ENCODE results near the gene ZMIZ1. TPM values are rescaled to one million over a fixed set of nuclear protein-coding genes. Genes with fewer than 3 reads are reported as not detected.
A peak's percentile ranks its signal among the peaks of the same experiment; 100 is the strongest.
"Not testable (repeated sequence)": the region's sequence is repeated elsewhere in the genome, so short reads cannot be mapped to it uniquely, and the experiment has no call there.

Gene ZMIZ1
- total RNA-seq, 6 donors from 2014 or later, result 51.0 to 99.2 (median 91.8) TPM

GRCh38 chr10:79277579-79278269 is 209.0 kb downstream of the ZMIZ1 start:
- Histone ChIP-seq H3K27me3 (no peaks in the 10 kb centered on the region), H3K4me3 (no peak overlapping the region), H3K4me1 (peaks cover 28 to 31% (median 29%) of the 10 kb centered on the region in 4 donors), H3K27ac (no peak overlapping the region), H3K9me3 (no peaks in the 10 kb centered on the region), H3K36me3 (peaks cover 0 to 42% (median 29%) of the 10 kb centered on the region in 4 donors)
- TF ChIP-seq POLR2A (IDR thresholded peaks at IDR 0.05) (no peak), CTCF (IDR thresholded peaks at IDR 0.05) (no peak), EP300 (IDR thresholded peaks at IDR 0.05) (no peak), POLR2AphosphoS5 (IDR thresholded peaks at IDR 0.05) (no peak)
- ATAC-seq (ENCODE audit: low FRiP score in 2 of 2) (no peak), DNase-seq (no peak)
- 92 to 93% methylated on average over 3 to 13 of the region's 13 CpGs for WGBS, 2 donors

GRCh38 chr10:79279047-79279446 is 210.3 kb downstream of the ZMIZ1 start:
- DNase-seq, result peak in 1 of 2 donors; percentile 73
- H3K27me3 ChIP-seq; H3K4me3 ChIP-seq; H3K9me3 ChIP-seq; ATAC-seq (ENCODE audit: low FRiP score in 2 of 2); H3K27ac ChIP-seq: not testable (repeated sequence)
- Histone ChIP-seq H3K4me1 (peaks cover 15 to 26% (median 22%) of the 10 kb centered on the region in 4 donors), H3K36me3 (peaks cover 0 to 48% (median 31%) of the 10 kb centered on the region in 4 donors)
- 95 to 100% methylated on average over 6 to 14 of the region's 33 CpGs for WGBS, 2 donors

- Histone ChIP-seq H3K4me3 (no peak overlapping the region), H3K4me1 (peaks cover 15 to 28% (median 19%) of the 10 kb centered on the region in 4 donors), H3K27me3 (no peaks in the 10 kb centered on the region), H3K27ac (peak overlapping the region in 1 of 4 donors; percentile 27), H3K36me3 (peaks cover 0 to 63% (median 37%) of the 10 kb centered on the region in 4 donors), H3K9me3 (no peaks in the 10 kb centered on the region)
- no peak for TF ChIP-seq POLR2AphosphoS5 (IDR thresholded peaks at IDR 0.05)
- TF ChIP-seq POLR2A (IDR thresholded peaks at IDR 0.05), result no peak
- TF ChIP-seq EP300 (IDR thresholded peaks at IDR 0.05), result no peak
- TF ChIP-seq CTCF (IDR thresholded peaks at IDR 0.05), result no peak
- WGBS, 2 donors, result 88 to 91% methylated on average over 6 of the region's 6 CpGs
- no peak for DNase-seq
- no peak for ATAC-seq (ENCODE audit: low FRiP score in 2 of 2)
These were observed 212.2 kb downstream of the ZMIZ1 start for GRCh38 chr10:79280956-79281355.

GRCh38 chr10:79282388-79282787 is 213.6 kb downstream of the ZMIZ1 start:
- ATAC-seq (ENCODE audit: low FRiP score in 2 of 2), result no peak
- Histone ChIP-seq H3K4me1 (peaks cover 28 to 42% (median 30%) of the 10 kb centered on the region in 4 donors), H3K9me3 (no peaks in the 10 kb centered on the region), H3K36me3 (peaks cover 0 to 62% (median 35%) of the 10 kb centered on the region in 4 donors), H3K27me3 (no peaks in the 10 kb centered on the region), H3K4me3 (no peak overlapping the region), H3K27ac (peak overlapping the region in 2 of 4 donors; percentile 21 to 33)
- WGBS, 2 donors, result 82 to 88% methylated on average over 9 to 11 of the region's 11 CpGs
- no peak for TF ChIP-seq EP300 (IDR thresholded peaks at IDR 0.05)
- no peak for TF ChIP-seq POLR2A (IDR thresholded peaks at IDR 0.05)
- TF ChIP-seq POLR2AphosphoS5 (IDR thresholded peaks at IDR 0.05), result no peak
- no peak for TF ChIP-seq CTCF (IDR thresholded peaks at IDR 0.05)
- DNase-seq, result peak in 1 of 2 donors; percentile 47

GRCh38 chr10:79283616-79284015 is 214.8 kb downstream of the ZMIZ1 start:
- Histone ChIP-seq H3K9me3 (no peaks in the 10 kb centered on the region), H3K27ac (peak overlapping the region in 2 of 4 donors; percentile 2 to 33), H3K4me1 (peaks cover 30 to 50% (median 33%) of the 10 kb centered on the region in 4 donors), H3K4me3 (no peak overlapping the region), H3K36me3 (peaks cover 0 to 62% (median 30%) of the 10 kb centered on the region in 4 donors), H3K27me3 (no peaks in the 10 kb centered on the region)
- TF ChIP-seq POLR2A (IDR thresholded peaks at IDR 0.05) (no peak), EP300 (IDR thresholded peaks at IDR 0.05) (no peak), CTCF (IDR thresholded peaks at IDR 0.05) (no peak), POLR2AphosphoS5 (IDR thresholded peaks at IDR 0.05) (no peak)
- 88 to 89% methylated on average over 3 of the region's 3 CpGs for whole genome bisulfite sequencing, 2 donors
- ATAC-seq (ENCODE audit: low FRiP score in 2 of 2), result no peak
- no peak for DNase-seq
